Left lung (tissue), 10 donors: ENCODE measurements around the gene CLIC5. TPM values are rescaled to one million over a fixed set of nuclear protein-coding genes. Genes with fewer than 3 reads are reported as not detected.

ENCODE experiments used
- ATAC-seq: fragments of 200-7000 bp; cut with Tn5 transposase; one replicate; pipeline ENCODE4 v1.9.1; 2020; ENCODE audit warnings: moderate library complexity
- DNase-seq, 4 donors: peaks; one replicate each; pipeline ENCODE4 v3.0.0-alpha.2; 2013 to 2020
- H3K27ac ChIP-seq, 2 donors: fragments of 200-600 bp; sonication (generic) in 1 of 2; one replicate each; pipeline versions ENCODE4 v1.5.0 to v1.8.0; 2020 to 2021
- H3K27me3 ChIP-seq, 2 donors: fragments of 200-600 bp; sonication (generic) in 1 of 2; one replicate each; pipeline versions ENCODE4 v1.5.0 to v1.8.0; 2020 to 2021
- H3K36me3 ChIP-seq, 2 donors: fragments of 200-600 bp; sonication (generic) in 1 of 2; one replicate each; pipeline versions ENCODE4 v1.5.0 to v1.8.0; 2020 to 2021
- H3K4me1 ChIP-seq, 2 donors: fragments of 200-600 bp; one replicate each; pipeline ENCODE4 v1.8.0; 2021
- H3K4me3 ChIP-seq, 2 donors: fragments of 200-600 bp; sonication (generic) in 1 of 2; one replicate each; pipeline versions ENCODE4 v1.5.0 to v1.8.0; 2020 to 2021; ENCODE audit warnings: mild to moderate bottlenecking in 1 of 2
- H3K9me3 ChIP-seq, 2 donors: fragments of 200-600 bp; sonication (generic) in 1 of 2; one replicate each; pipeline versions ENCODE4 v1.5.0 to v1.8.0; 2020 to 2021
- CTCF ChIP-seq, 2 donors: fragments of 200-600 bp; sonication (generic) in 1 of 2; IDR thresholded peaks; one replicate each; pipeline versions ENCODE4 v1.5.0 to v1.8.0; 2021; ENCODE audit warnings: antibody characterized with exemption in 2 of 2
- intact Hi-C, 2 donors: fragments of 100-400 bp; cut with DNase I; formaldehyde crosslinking; loops; one replicate each; pipeline versions ENCODE4 v1.11.2 to v1.14.2; 2022
- polyA plus RNA-seq, 6 donors: library from polyadenylated mRNA; unstranded; fragments of 120-200 nt; gene quantifications; one replicate each; pipeline ENCODE4 v1.2.1, GENCODE V29; 2013; ENCODE audit not compliant: insufficient read length in 6 of 6
- total RNA-seq, 2 donors: library from RNA; stranded (reverse); fragmentation: NEBNext Ultra II Directional; extraction: Animal tissue kit (Norgen Biotek cat#: 25700); gene quantifications; one replicate each; pipeline ENCODE4 v1.2.1, GENCODE V29; 2021
- donor health status: DM: no; HTN: yes; CAD: no.
- donor health status: DM: no; HTN: no; CAD: no.

CLIC5 gene
- total and polyA plus RNA-seq, 8 donors = 8.8 to 179 (median 10.2) TPM

GRCh38 chr6:45836984-45837383 is 178.7 kb downstream of the CLIC5 start:
- H3K36me3 ChIP-seq = no peaks in the 10 kb centered on the region
- H3K27me3 ChIP-seq = no peaks in the 10 kb centered on the region
- TF ChIP-seq CTCF (IDR thresholded peaks at IDR 0.05) = no peak
- intact Hi-C loops = no loop called here
- no peaks in the 10 kb centered on the region for H3K9me3 ChIP-seq
- H3K4me3 ChIP-seq = no peak overlapping the region
- no peaks in the 10 kb centered on the region for H3K4me1 ChIP-seq
- no peak overlapping the region for H3K27ac ChIP-seq
- ATAC-seq = no peak
- DNase-seq = no peak

GRCh38 chr6:45836438-45836824 is 179.2 kb downstream of the CLIC5 start:
- Histone ChIP-seq H3K4me3 (no peak overlapping the region), H3K4me1 (no peaks in the 10 kb centered on the region), H3K27ac (no peak overlapping the region), H3K9me3 (no peaks in the 10 kb centered on the region), H3K27me3 (no peaks in the 10 kb centered on the region), H3K36me3 (no peaks in the 10 kb centered on the region)
- DNase-seq = no peak
- no peak for ATAC-seq
- intact Hi-C loops = no loop called here
- TF ChIP-seq CTCF (IDR thresholded peaks at IDR 0.05) = no peak

- DNase-seq = no peak
- no peaks in the 10 kb centered on the region for H3K27me3 ChIP-seq
- no peaks in the 10 kb centered on the region for H3K9me3 ChIP-seq
- no peak for ATAC-seq
- H3K4me1 ChIP-seq = no peaks in the 10 kb centered on the region
- no peak overlapping the region for H3K4me3 ChIP-seq
- no peak for TF ChIP-seq CTCF (IDR thresholded peaks at IDR 0.05)
- H3K36me3 ChIP-seq = no peaks in the 10 kb centered on the region
- H3K27ac ChIP-seq = no peak overlapping the region
- intact Hi-C loops = no loop called here
These were observed 179.8 kb downstream of the CLIC5 start for GRCh38 chr6:45835721-45836437.

- DNase-seq (no peak), ATAC-seq (no peak)
- H3K4me1 ChIP-seq = no peaks in the 10 kb centered on the region
- no peak overlapping the region for H3K4me3 ChIP-seq
- no peak overlapping the region for H3K27ac ChIP-seq
- TF ChIP-seq CTCF (IDR thresholded peaks at IDR 0.05) = no peak
- H3K9me3 ChIP-seq = no peaks in the 10 kb centered on the region
- intact Hi-C loops = no loop called here
- H3K27me3 ChIP-seq = no peaks in the 10 kb centered on the region
- no peaks in the 10 kb centered on the region for H3K36me3 ChIP-seq
These were observed 183.6 kb downstream of the CLIC5 start for GRCh38 chr6:45832063-45832462.

Other genes starting within 250 kb of the CLIC5 start
- gene ENPP4, start 114.1 kb upstream of the CLIC5 start, total RNA-seq = 10 to 100 TPM; 17.7 to 18.8 TPM
- gene ENPP4, start 114.1 kb upstream of the CLIC5 start, polyA plus RNA-seq = 10 to 100 TPM in 5 of 6 donors, 1 to 10 TPM in 1; 9.7 to 13.5 (median 11.3) TPM
- 10 to 100 TPM; 10.5 to 17.1 TPM for gene ENPP5, start 155.1 kb upstream of the CLIC5 start, total RNA-seq
- 10 to 100 TPM in 3 of 6 donors, 1 to 10 TPM in 3; 7.7 to 12.0 (median 9.8) TPM for gene ENPP5, start 155.1 kb upstream of the CLIC5 start, polyA plus RNA-seq